HG03565 (cell line): Measurements from ENCODE around the gene CMC1.

Experiments
- ATAC-seq: cut with Tn5 transposase; IDR thresholded peaks from one replicate; pipeline ENCODE4 v1.9.1; 2021; ENCODE audit warnings: mild to moderate bottlenecking, moderate library complexity; ENCODE audit not compliant: unreplicated experiment

Gene CMC1

DNA sequence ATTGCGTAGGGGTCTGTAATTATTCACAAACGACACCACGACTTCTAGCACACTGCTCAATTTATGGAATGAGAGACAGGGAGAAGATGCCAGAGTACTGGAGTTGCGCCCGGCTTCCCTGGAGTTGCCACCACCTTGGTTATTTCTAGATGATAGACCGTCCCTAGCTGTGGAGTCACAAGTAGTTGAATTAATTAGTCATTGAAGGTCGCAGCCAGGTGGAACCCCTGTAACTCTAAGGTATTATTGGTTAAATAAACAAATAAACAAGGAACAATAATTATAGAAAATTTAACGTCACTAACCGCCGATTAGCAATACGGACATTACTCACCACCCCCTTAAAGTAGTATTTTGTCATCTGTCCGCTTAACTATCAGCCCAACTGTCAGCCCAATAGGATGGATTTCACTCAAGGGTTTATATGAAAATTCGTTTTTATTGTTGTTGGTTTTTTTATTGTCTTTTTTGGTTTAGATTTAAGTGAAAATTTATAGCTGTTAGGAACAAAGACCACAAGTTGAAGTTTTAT is 108.1 kb downstream of the CMC1 start:
- ATAC-seq = no peak
